Tibial nerve (tissue), 4 donors: ENCODE data around the gene TRIM52.

Experiments used
- EP300 ChIP-seq, 2 donors: sonication (generic); formaldehyde crosslinking; IDR thresholded peaks; one replicate each; pipeline ENCODE4 v1.6.1; 2017; ENCODE audit warnings: antibody characterized with exemption in 2 of 2, mild to moderate bottlenecking in 1 of 2
- POLR2A ChIP-seq, 2 donors: fragments of 450-650 bp; IDR thresholded peaks; one replicate each; pipeline ENCODE4 v1.6.1; 2017; ENCODE audit warnings: antibody characterized with exemption in 2 of 2, mild to moderate bottlenecking in 2 of 2, moderate library complexity in 2 of 2
- TF ChIP-seq, protein P1 (sequence below), 5 experiments: fragments of 200-600 bp in 3 of 5; fragments of 450-650 bp in 2 of 5; sonication (generic) in 3 of 5; IDR thresholded peaks; one replicate each; pipeline ENCODE4 v1.5.1; 2016 to 2019; ENCODE audit warnings: antibody characterized with exemption in 5 of 5, mild to moderate bottlenecking in 3 of 5, moderate library complexity in 2 of 5

DNA sequence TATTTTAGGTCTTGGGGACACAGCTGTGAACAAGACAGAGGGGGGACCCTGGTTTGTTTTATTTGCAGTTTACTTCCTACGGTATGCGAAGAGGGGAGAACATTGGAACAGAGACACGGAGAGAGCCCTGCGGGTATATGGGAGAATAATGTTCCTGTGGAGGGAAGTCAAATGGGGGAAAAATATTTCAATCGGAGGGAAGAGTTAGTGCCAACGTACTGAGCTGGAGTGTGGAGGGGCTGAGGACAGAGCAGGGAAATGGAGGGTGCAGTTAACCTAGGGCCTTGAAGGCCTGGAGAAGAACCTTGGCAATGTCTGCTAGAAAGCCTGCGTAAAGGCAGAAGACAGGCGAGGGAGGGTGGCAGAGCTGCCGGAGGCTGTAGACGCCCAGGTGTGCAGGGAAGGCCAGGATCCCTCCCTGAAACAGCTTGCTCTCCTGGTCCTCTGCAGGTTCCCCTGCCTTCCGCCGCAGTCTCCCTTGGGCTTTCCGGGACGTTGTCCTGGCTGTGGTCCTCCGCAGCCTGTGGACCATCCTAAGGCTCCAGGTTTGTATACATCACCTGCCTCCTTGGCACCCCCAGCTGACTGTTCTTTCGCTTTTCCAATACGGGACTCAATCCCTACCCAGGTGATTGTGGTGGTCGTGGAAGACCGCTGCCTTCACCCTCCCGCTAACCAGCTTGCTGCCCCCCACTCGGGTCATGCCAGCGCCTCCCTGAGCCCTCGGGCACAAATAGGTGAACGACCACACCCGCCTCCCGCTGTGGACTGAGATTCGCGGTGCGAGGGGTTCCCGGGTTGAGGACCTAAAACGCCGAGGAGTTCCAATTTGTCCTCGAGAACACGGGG, 15.3 kb downstream of the TRIM52 start:
- TF ChIP-seq, protein P1, sequence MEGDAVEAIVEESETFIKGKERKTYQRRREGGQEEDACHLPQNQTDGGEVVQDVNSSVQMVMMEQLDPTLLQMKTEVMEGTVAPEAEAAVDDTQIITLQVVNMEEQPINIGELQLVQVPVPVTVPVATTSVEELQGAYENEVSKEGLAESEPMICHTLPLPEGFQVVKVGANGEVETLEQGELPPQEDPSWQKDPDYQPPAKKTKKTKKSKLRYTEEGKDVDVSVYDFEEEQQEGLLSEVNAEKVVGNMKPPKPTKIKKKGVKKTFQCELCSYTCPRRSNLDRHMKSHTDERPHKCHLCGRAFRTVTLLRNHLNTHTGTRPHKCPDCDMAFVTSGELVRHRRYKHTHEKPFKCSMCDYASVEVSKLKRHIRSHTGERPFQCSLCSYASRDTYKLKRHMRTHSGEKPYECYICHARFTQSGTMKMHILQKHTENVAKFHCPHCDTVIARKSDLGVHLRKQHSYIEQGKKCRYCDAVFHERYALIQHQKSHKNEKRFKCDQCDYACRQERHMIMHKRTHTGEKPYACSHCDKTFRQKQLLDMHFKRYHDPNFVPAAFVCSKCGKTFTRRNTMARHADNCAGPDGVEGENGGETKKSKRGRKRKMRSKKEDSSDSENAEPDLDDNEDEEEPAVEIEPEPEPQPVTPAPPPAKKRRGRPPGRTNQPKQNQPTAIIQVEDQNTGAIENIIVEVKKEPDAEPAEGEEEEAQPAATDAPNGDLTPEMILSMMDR (IDR thresholded peaks at IDR 0.05): no peak
- TF ChIP-seq POLR2A (IDR thresholded peaks at IDR 0.05): no peak
- TF ChIP-seq EP300 (IDR thresholded peaks at IDR 0.05): no peak
